NCI-H2227 treated with DMSO at 0.1 percent for 48 hours (cell line): Measurements from ENCODE around the gene KANSL1.

Source experiments
- DNase-seq: peaks from one replicate; lab custom pipeline; 2025; lab: John Stamatoyannopoulos, UW

The KANSL1 gene

DNA sequence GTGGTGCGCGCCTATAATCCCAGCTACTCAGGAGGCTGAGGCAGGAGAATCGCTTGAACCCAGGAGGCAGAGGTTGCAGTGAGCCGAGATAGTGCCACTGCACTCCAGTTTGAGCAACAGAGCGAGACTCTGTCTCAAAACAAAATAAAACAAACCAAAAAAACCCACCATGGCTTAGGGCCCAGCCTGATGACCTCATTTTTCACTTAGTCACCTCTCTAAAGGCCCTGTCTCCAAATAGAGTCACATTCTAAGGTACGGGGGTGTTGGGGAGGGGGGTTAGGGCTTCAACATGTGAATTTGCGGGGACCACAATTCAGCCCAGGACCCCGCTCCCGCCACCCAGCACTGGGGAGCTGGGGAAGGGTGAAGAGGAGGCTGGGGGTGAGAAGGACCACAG, 195.6 kb downstream of the KANSL1 start:
- no peak for DNase-seq

DNA sequence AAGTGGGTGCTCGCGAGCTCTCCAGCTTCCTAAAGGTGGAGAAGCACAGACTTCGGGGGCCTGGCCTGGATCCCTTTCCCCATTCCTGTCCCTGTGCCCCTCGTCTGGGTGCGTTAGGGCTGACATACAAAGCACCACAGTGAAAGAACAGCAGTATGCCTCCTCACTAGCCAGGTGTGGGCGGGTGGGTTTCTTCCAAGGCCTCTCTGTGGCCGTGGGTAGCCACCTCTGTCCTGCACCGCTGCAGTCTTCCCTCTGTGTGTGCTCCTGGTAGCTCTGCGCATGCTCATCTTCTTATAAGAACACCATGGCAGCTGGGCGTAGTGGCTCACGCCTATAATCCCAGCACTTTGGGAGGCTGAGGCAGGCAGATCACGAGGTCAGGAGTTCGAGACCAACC, 196.1 kb downstream of the KANSL1 start:
- DNase-seq = no peak

DNA sequence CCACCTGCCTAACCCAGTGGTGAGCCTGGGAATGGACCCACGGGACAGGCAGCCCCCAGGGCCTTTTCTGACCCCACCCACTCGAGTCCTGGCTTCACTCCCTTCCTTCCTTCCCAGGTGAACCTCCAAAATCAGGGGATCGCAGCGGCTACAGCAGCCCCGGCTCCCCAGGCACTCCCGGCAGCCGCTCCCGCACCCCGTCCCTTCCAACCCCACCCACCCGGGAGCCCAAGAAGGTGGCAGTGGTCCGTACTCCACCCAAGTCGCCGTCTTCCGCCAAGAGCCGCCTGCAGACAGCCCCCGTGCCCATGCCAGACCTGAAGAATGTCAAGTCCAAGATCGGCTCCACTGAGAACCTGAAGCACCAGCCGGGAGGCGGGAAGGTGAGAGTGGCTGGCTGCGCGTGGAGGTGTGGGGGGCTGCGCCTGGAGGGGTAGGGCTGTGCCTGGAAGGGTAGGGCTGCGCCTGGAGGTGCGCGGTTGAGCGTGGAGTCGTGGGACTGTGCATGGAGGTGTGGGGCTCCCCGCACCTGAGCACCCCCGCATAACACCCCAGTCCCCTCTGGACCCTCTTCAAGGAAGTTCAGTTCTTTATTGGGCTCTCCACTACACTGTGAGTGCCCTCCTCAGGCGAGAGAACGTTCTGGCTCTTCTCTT, 196.8 kb downstream of the KANSL1 start:
- no peak for DNase-seq

- no peak for DNase-seq
Measured at GRCh38 chr17:45995627-45996270, 197.5 kb downstream of the KANSL1 start.

DNA sequence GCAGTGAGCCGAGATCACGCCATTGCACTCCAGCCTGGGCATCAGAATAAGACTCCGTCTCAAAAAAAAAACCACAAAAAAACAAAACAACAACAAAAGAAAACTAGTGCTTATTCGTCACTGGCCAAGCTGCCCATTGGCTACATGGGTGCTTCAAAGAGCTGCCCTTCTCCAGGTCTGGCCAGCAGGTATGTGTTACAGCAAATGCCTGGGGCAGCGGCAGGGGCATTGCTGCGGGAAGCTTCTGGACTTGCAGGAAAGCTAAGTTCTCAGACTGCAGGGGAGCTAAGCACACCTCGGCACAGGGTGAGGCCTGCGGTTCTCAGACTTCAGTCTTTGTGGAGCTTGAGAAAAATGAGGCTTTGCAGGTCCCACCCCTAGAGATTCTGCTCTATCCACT, 198.2 kb downstream of the KANSL1 start:
- DNase-seq = no peak

GRCh38 chr17:45993962-45994627, 199.1 kb downstream of the KANSL1 start:
- DNase-seq = no peak

GRCh38 chr17:45992904-45993303, 200.3 kb downstream of the KANSL1 start:
- no peak for DNase-seq

DNA sequence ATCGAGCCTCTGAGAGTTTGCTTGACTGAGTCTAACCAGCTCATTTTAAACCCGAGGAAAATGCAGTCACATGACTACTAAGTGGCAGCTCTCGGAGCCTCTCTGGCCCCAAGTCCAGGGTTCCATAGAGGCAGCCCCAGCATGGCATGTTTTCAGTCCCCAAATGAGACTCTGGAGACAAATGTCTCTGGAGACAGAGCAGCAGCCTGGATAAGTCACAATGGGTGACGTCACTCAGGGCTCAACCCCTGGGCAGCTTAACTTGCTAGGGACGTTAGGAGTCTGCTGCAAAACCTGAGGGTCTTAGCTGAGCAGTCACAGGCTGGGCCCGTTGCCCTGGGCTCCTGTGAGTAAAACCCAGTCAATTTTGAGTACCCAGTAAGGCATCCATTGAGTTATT, 201.1 kb downstream of the KANSL1 start:
- DNase-seq = no peak

DNA sequence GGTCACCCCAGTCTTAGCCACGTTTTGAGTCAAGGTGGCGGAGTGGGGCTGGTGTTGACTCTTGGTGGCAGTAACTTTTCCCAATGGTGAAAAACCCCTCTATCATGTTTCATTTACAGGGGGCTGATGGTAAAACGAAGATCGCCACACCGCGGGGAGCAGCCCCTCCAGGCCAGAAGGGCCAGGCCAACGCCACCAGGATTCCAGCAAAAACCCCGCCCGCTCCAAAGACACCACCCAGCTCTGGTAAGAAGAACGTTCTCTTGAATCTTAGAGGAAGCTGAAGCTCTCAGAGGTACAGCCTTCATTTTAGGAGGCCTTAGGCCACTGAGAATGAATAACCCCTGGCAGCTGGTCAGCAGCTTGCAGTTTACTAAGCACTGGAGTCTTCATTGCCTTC, 201.9 kb downstream of the KANSL1 start:
- DNase-seq = no peak

DNA sequence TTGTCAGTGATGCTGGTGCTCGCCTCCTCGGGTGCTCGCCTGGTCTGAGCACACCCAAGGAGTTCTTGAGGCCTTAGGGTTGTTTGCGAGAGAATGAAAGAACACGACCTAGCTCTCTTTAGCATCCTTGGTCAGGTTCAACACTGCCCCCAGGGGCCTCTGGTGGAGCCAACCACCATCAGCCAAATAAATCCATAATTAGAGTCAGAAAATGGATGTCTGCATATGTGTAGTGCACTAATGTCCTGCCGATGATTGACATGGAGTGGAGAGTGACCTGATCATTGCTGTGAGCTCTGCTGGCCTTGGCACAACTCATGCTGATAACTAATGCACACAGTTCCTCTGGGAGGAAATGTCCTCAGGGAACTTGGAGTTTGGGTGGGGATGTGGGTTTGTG, 202.3 kb downstream of the KANSL1 start:
- DNase-seq = no peak

GRCh38 chr17:45989759-45990158, 203.5 kb downstream of the KANSL1 start:
- no peak for DNase-seq

GRCh38 chr17:45987706-45988105, 205.5 kb downstream of the KANSL1 start:
- no peak for DNase-seq

DNA sequence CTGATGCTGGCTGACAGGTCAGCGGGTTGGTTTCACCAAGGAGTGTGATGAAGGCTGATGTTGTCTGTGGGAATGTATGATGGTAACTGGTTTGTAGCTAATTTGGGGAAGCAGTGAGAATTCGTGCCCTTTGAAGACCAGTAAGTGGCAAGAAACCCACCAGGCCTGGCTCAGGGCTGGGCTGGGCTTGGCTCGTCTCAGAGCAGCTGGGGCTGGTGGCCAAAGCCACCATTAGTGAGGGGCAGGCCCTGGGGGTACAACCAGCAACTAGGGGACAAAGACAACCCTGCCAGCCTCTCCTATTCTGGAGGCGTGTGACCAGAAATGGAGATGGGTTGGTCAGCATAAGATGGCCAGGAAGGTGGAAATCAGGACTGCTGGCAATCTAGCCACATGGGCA, 207.2 kb downstream of the KANSL1 start:
- no peak for DNase-seq

- DNase-seq = no peak
Measured at GRCh38 chr17:45985447-45985846, 207.8 kb downstream of the KANSL1 start.

GRCh38 chr17:45984368-45984767, 208.9 kb downstream of the KANSL1 start:
- DNase-seq = no peak

GRCh38 chr17:45983614-45984310, 209.5 kb downstream of the KANSL1 start:
- no peak for DNase-seq

GRCh38 chr17:45982791-45983613, 210.2 kb downstream of the KANSL1 start:
- no peak for DNase-seq

GRCh38 chr17:45981306-45981705, 211.9 kb downstream of the KANSL1 start:
- no peak for DNase-seq

DNA sequence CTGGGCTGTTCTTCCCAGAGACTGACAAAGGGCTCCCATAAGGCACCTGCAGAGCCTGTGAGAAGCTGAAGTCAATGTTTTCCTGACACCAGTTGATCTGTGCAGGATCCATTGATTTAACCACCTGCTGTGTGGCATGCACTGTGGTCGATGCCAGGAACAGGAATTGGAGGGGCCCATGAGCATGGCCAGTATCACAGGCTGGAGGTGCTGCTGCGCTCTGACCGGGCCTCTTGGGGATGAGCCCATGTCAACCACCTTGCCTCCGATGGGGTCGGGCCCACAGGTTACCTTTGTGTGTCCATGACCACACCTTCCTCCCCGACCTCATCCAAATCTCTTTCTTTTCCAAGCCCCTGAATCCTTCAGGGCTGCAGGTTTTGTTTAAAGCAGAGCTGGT, 212.4 kb downstream of the KANSL1 start:
- DNase-seq = no peak
